Measurements from ENCODE around the gene NRG2. TPM values are rescaled to one million over a fixed set of nuclear protein-coding genes. Genes with fewer than 3 reads are reported as not detected.

Gene NRG2
- total and polyA plus RNA-seq, 2 experiments from 2014 or later = 0.37 to 1.3 TPM

- TF ChIP-seq, protein P1, sequence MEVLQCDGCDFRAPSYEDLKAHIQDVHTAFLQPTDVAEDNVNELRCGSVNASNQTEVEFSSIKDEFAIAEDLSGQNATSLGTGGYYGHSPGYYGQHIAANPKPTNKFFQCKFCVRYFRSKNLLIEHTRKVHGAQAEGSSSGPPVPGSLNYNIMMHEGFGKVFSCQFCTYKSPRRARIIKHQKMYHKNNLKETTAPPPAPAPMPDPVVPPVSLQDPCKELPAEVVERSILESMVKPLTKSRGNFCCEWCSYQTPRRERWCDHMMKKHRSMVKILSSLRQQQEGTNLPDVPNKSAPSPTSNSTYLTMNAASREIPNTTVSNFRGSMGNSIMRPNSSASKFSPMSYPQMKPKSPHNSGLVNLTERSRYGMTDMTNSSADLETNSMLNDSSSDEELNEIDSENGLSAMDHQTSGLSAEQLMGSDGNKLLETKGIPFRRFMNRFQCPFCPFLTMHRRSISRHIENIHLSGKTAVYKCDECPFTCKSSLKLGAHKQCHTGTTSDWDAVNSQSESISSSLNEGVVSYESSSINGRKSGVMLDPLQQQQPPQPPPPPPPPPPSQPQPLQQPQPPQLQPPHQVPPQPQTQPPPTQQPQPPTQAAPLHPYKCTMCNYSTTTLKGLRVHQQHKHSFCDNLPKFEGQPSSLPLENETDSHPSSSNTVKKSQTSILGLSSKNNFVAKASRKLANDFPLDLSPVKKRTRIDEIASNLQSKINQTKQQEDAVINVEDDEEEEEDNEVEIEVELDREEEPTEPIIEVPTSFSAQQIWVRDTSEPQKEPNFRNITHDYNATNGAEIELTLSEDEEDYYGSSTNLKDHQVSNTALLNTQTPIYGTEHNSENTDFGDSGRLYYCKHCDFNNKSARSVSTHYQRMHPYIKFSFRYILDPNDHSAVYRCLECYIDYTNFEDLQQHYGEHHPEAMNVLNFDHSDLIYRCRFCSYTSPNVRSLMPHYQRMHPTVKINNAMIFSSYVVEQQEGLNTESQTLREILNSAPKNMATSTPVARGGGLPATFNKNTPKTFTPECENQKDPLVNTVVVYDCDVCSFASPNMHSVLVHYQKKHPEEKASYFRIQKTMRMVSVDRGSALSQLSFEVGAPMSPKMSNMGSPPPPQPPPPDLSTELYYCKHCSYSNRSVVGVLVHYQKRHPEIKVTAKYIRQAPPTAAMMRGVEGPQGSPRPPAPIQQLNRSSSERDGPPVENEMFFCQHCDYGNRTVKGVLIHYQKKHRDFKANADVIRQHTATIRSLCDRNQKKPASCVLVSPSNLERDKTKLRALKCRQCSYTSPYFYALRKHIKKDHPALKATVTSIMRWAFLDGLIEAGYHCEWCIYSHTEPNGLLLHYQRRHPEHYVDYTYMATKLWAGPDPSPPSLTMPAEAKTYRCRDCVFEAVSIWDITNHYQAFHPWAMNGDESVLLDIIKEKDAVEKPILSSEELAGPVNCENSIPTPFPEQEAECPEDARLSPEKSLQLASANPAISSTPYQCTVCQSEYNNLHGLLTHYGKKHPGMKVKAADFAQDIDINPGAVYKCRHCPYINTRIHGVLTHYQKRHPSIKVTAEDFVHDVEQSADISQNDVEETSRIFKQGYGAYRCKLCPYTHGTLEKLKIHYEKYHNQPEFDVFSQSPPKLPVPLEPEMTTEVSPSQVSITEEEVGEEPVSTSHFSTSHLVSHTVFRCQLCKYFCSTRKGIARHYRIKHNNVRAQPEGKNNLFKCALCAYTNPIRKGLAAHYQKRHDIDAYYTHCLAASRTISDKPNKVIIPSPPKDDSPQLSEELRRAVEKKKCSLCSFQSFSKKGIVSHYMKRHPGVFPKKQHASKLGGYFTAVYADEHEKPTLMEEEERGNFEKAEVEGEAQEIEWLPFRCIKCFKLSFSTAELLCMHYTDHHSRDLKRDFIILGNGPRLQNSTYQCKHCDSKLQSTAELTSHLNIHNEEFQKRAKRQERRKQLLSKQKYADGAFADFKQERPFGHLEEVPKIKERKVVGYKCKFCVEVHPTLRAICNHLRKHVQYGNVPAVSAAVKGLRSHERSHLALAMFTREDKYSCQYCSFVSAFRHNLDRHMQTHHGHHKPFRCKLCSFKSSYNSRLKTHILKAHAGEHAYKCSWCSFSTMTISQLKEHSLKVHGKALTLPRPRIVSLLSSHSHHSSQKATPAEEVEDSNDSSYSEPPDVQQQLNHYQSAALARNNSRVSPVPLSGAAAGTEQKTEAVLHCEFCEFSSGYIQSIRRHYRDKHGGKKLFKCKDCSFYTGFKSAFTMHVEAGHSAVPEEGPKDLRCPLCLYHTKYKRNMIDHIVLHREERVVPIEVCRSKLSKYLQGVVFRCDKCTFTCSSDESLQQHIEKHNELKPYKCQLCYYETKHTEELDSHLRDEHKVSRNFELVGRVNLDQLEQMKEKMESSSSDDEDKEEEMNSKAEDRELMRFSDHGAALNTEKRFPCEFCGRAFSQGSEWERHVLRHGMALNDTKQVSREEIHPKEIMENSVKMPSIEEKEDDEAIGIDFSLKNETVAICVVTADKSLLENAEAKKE (CRISPR knock-in tag; IDR thresholded peaks at IDR 0.05) = no peak
- TF ChIP-seq EZH2 (IDR thresholded peaks at IDR 0.05; ENCODE audit: low read depth, unreplicated experiment) = no peak
- no peak for TF ChIP-seq ZNF114 (CRISPR knock-in tag; IDR thresholded peaks at IDR 0.05)
- TF ChIP-seq ZNF331 (CRISPR knock-in tag; IDR thresholded peaks at IDR 0.05; ENCODE audit: low read depth) = no peak
- no peak for TF ChIP-seq EZH2phosphoT487 (IDR thresholded peaks at IDR 0.05; ENCODE audit: unreplicated experiment)
- TF ChIP-seq JUNB (IDR thresholded peaks at IDR 0.05; ENCODE audit: unreplicated experiment) = no peak
- TF ChIP-seq NANOG (IDR thresholded peaks at IDR 0.05; ENCODE audit: borderline replicate concordance) = no peak
- no peak for TF ChIP-seq POLR2AphosphoS5 (IDR thresholded peaks at IDR 0.05; ENCODE audit: low read depth)
- no peak for TF ChIP-seq REST (IDR thresholded peaks at IDR 0.05; ENCODE audit: unreplicated experiment)
These were observed 116.1 kb downstream of the NRG2 start (continued) for GRCh38 chr5:139926797-139927503.

All from GM23338 (cell line).